Loucy (cell line): Measurements from ENCODE around the gene ZMYND15.

Experiments used
- EZH2phosphoT487 ChIP-seq: fragments of 200-600 bp; IDR thresholded peaks from 2 replicates; pipeline ENCODE4 v1.6.1; 2018; ENCODE audit warnings: antibody characterized with exemption, mild to moderate bottlenecking, moderate library complexity, borderline replicate concordance
- TF ChIP-seq, protein P1 (sequence below): fragments of 200-600 bp; sonication (generic); conservative IDR thresholded peaks from 2 replicates; pipeline ENCODE4 v1.5.1; 2014; ENCODE audit warnings: mild to moderate bottlenecking, antibody characterized with exemption, low read length

DNA sequence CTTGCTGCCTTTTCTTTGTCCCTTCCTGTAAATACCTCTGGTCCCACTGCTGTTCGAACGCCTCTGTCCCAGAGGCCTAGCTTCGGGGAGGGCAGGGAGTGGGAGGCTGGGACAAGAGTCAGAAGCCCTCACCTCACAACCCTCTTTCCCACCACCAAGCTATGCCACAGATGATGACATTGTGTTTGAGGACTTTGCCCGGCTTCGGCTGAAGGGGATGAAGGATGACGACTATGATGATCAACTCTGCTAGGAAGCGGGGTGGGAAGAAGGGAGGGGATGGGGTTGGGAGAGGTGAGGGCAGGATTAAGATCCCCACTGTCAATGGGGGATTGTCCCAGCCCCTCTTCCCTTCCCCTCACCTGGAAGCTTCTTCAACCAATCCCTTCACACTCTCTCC lies 18.8 kb upstream of the ZMYND15 start:
- TF ChIP-seq EZH2phosphoT487: no peak
- TF ChIP-seq, protein P1, sequence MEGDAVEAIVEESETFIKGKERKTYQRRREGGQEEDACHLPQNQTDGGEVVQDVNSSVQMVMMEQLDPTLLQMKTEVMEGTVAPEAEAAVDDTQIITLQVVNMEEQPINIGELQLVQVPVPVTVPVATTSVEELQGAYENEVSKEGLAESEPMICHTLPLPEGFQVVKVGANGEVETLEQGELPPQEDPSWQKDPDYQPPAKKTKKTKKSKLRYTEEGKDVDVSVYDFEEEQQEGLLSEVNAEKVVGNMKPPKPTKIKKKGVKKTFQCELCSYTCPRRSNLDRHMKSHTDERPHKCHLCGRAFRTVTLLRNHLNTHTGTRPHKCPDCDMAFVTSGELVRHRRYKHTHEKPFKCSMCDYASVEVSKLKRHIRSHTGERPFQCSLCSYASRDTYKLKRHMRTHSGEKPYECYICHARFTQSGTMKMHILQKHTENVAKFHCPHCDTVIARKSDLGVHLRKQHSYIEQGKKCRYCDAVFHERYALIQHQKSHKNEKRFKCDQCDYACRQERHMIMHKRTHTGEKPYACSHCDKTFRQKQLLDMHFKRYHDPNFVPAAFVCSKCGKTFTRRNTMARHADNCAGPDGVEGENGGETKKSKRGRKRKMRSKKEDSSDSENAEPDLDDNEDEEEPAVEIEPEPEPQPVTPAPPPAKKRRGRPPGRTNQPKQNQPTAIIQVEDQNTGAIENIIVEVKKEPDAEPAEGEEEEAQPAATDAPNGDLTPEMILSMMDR: no peak
